Stomach (tissue), 4 donors: Measurements from ENCODE around the gene MYRIP.

Source experiments
- POLR2A ChIP-seq, 4 donors: fragments of 450-650 bp; IDR thresholded peaks; one replicate each; pipeline ENCODE4 v1.6.1; 2016; ENCODE audit warnings: antibody characterized with exemption in 4 of 4, control low read depth in 2 of 4, mild to moderate bottlenecking in 1 of 4, moderate library complexity in 1 of 4
- POLR2AphosphoS5 ChIP-seq, 3 donors: sonication (generic); formaldehyde crosslinking; IDR thresholded peaks; one replicate each; pipeline ENCODE4 v1.6.1; 2016; ENCODE audit warnings: antibody characterized with exemption in 3 of 3
- TF ChIP-seq, protein P1 (sequence below), 7 experiments: fragments of 450-650 bp in 4 of 7; fragments of 200-600 bp in 3 of 7; sonication (generic) in 3 of 7; IDR thresholded peaks; one replicate each; pipeline ENCODE4 v1.5.1; 2016 to 2019; ENCODE audit warnings: antibody characterized with exemption in 7 of 7, control low read depth in 2 of 7, mild to moderate bottlenecking in 1 of 7

DNA sequence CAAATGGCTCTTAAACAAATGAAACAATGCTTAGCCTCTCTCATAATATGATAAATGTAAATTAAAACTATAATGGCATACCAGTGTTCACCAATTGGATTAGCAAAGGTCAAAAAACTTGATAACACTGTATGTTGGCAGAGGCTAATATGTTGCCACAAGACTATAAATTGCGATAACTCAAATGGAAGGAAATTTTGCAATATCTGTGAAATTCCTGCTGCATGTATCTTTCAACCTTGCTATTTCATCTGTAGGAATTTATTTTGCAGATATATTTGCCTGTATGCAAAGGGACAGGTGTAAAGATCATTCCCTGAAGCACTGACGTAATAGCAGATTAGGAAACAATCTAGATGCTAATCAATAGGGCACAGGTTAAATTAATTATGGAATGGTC is 308.7 kb downstream of the MYRIP start:
- TF ChIP-seq, protein P1, sequence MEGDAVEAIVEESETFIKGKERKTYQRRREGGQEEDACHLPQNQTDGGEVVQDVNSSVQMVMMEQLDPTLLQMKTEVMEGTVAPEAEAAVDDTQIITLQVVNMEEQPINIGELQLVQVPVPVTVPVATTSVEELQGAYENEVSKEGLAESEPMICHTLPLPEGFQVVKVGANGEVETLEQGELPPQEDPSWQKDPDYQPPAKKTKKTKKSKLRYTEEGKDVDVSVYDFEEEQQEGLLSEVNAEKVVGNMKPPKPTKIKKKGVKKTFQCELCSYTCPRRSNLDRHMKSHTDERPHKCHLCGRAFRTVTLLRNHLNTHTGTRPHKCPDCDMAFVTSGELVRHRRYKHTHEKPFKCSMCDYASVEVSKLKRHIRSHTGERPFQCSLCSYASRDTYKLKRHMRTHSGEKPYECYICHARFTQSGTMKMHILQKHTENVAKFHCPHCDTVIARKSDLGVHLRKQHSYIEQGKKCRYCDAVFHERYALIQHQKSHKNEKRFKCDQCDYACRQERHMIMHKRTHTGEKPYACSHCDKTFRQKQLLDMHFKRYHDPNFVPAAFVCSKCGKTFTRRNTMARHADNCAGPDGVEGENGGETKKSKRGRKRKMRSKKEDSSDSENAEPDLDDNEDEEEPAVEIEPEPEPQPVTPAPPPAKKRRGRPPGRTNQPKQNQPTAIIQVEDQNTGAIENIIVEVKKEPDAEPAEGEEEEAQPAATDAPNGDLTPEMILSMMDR (IDR thresholded peaks at IDR 0.05): no peak
- TF ChIP-seq POLR2A (IDR thresholded peaks at IDR 0.05): no peak
- TF ChIP-seq POLR2AphosphoS5 (IDR thresholded peaks at IDR 0.05): no peak
